Nephron (organoid): ENCODE data around the gene NR2C2.

ENCODE experiments used
- H3K27ac Mint-ChIP-seq, 3 experiments: 2 replicates each; pipeline ENCODE4 v1.8.0; 2020; ENCODE audit warnings: mixed read lengths in 3 of 3, mild to moderate bottlenecking in 2 of 3, moderate library complexity in 1 of 3
- H3K27me3 Mint-ChIP-seq: 2 replicates; pipeline ENCODE4 v1.8.0; 2021; ENCODE audit warnings: low read depth, mild to moderate bottlenecking, moderate library complexity, mixed read lengths
- H3K36me3 Mint-ChIP-seq: 2 replicates; pipeline ENCODE4 v1.8.0; 2020; ENCODE audit warnings: low read depth, mixed read lengths
- H3K4me1 Mint-ChIP-seq: 2 replicates; pipeline ENCODE4 v1.8.0; 2020; ENCODE audit warnings: mixed read lengths
- H3K4me3 Mint-ChIP-seq, 3 experiments: 2 replicates each; pipeline ENCODE4 v1.8.0; 2020; ENCODE audit warnings: mild to moderate bottlenecking in 3 of 3, mixed read lengths in 3 of 3, moderate library complexity in 2 of 3
- H3K9me3 Mint-ChIP-seq: 2 replicates; pipeline ENCODE4 v1.8.0; 2020; ENCODE audit warnings: mixed read lengths
- TF ChIP-seq, protein P1 (sequence below), 3 experiments: fragments of 200-600 bp; sonication (generic); IDR thresholded peaks; one replicate each; pipeline ENCODE4 v1.5.0; 2021; ENCODE audit warnings: antibody characterized with exemption in 3 of 3; ENCODE audit not compliant: unreplicated experiment in 3 of 3

Gene NR2C2

DNA sequence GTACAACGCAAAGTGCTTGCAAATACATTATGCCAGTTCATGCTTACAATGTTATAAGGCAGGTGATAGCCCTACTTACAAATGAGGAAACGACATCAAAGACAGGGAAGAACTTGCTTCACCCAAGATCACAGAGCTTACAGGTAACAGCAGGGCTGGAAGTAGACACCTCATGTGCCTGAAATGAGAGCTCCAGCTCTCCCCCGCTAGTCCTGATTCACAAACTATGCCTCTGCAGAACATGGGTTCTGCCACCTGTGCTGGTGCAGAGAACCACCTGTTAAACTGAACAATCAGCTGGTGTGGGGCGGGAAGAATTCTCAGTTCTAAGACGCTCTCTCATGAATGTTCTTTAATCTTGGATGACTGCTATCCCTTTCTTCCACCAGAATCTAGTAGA, 144.2 kb downstream of the NR2C2 start:
- no peak overlapping the region for H3K27ac Mint-ChIP-seq
- no peaks in the 10 kb centered on the region for H3K9me3 Mint-ChIP-seq
- H3K27me3 Mint-ChIP-seq: no peaks in the 10 kb centered on the region
- H3K36me3 Mint-ChIP-seq: peaks cover 48% of the 10 kb centered on the region
- TF ChIP-seq, protein P1, sequence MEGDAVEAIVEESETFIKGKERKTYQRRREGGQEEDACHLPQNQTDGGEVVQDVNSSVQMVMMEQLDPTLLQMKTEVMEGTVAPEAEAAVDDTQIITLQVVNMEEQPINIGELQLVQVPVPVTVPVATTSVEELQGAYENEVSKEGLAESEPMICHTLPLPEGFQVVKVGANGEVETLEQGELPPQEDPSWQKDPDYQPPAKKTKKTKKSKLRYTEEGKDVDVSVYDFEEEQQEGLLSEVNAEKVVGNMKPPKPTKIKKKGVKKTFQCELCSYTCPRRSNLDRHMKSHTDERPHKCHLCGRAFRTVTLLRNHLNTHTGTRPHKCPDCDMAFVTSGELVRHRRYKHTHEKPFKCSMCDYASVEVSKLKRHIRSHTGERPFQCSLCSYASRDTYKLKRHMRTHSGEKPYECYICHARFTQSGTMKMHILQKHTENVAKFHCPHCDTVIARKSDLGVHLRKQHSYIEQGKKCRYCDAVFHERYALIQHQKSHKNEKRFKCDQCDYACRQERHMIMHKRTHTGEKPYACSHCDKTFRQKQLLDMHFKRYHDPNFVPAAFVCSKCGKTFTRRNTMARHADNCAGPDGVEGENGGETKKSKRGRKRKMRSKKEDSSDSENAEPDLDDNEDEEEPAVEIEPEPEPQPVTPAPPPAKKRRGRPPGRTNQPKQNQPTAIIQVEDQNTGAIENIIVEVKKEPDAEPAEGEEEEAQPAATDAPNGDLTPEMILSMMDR (IDR thresholded peaks at IDR 0.05; ENCODE audit: unreplicated experiment in 3 of 3): no peak
- H3K4me1 Mint-ChIP-seq: peaks cover 8% of the 10 kb centered on the region
- no peak overlapping the region for H3K4me3 Mint-ChIP-seq

DNA sequence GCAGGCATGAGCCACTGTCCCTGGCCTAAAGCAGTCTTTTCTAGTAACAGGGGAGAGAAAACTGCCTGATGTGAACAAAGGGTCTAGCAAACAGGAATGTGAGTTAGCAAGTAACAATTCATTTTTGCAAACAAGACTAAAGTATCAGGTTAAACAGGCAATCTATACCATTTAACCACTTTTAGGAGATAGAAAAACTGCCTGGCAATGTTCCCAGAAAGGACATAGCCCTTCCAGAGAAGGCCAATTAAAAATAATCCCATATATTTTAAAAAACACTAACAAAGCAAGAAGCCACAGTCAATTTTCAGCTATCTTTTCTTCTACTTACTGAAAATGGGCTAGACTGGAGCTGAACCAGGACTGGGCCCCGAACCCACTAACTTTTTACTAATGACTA, 145.3 kb downstream of the NR2C2 start:
- Mint-ChIP-seq H3K4me1 (peaks cover 10% of the 10 kb centered on the region), H3K9me3 (no peaks in the 10 kb centered on the region), H3K4me3 (no peak overlapping the region), H3K27ac (peak overlapping the region; percentile 13 to 74 (median 69)), H3K36me3 (peaks cover 40% of the 10 kb centered on the region), H3K27me3 (no peaks in the 10 kb centered on the region)
- TF ChIP-seq, protein P1 (IDR thresholded peaks at IDR 0.05; ENCODE audit: unreplicated experiment in 3 of 3): no peak

DNA sequence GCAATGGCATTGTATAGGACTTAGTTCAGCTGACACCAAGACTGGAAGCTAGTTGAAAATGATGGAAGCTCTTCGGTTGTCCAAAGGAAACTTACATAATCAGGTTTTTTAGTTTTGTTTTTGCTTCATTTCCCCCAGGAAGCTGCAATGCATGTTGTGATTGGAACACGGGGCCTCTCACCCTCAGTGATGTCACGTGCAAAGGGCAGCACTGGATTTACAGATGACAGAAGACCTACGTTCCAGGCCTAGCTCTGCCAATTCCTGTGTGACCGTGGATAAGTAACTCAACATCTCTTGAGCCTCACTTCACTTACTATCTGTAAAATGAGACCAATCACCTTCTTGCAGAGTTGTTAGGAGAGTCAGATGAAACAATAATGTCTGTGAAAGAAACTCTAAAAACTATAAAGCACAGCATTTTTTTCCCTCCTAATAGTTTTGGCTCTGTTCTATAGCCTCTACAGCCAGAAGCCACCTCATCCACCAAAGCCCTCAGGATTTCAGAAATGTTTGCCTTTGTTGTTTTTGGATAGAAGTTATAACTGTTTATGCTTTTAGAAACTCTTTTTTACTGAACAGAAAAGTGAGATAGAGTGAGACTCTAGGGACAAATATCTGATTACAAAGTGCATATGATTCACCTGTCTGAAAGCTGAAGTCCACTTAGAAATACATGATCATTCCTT, 146.9 kb downstream of the NR2C2 start:
- peaks cover 23% of the 10 kb centered on the region for H3K4me1 Mint-ChIP-seq
- no peak overlapping the region for H3K27ac Mint-ChIP-seq
- H3K4me3 Mint-ChIP-seq: no peak overlapping the region
- peaks cover 40% of the 10 kb centered on the region for H3K36me3 Mint-ChIP-seq
- TF ChIP-seq, protein P1 (IDR thresholded peaks at IDR 0.05; ENCODE audit: unreplicated experiment in 3 of 3): no peak
- H3K27me3 Mint-ChIP-seq: no peaks in the 10 kb centered on the region
- no peaks in the 10 kb centered on the region for H3K9me3 Mint-ChIP-seq

DNA sequence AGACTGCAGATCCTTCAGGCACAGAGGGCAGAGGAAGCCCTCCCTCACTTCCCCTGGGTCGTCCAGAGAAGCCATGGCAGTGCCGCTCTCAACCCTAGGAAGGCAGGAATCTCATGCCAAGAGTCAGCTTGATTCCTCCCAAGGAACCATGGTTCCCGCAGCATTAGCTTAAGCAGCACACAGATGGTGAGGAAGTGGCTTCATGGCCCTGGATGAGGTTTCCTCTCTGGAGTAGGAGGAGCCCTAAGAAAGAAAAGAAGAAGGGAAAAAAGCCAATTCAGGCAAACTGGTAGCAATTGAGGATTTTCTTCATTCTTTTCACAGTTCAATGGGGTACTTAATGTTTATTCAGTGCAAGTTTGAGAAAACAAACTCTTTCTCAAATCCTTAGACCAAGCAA, 148.7 kb downstream of the NR2C2 start:
- H3K9me3 Mint-ChIP-seq: no peaks in the 10 kb centered on the region

DNA sequence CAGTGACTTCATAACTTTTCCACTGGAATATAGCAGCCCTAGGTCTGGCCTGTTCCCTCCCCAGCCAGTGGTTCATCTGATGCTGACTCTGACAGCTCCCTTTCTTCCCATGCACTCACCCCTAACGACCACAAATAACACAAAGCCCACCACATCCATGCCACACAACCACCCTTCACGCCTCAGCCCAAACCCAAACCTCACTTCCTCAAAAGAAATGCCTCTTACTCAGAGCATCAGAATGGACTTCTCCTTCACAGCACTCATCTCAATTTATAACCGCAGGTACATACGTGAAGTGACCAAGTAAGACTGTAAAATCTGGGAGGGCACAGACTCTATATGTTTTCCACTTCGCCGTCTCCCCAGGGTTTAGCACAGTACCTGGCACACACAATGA, 150.5 kb downstream of the NR2C2 start:
- peaks cover 21% of the 10 kb centered on the region for H3K4me1 Mint-ChIP-seq
- H3K27me3 Mint-ChIP-seq: no peaks in the 10 kb centered on the region
- TF ChIP-seq, protein P1 (IDR thresholded peaks at IDR 0.05; ENCODE audit: unreplicated experiment in 3 of 3): no peak
- no peaks in the 10 kb centered on the region for H3K9me3 Mint-ChIP-seq
- H3K4me3 Mint-ChIP-seq: peak overlapping the region; percentile 95 to 99 (median 99)
- peak overlapping the region; percentile 66 to 89 (median 88) for H3K27ac Mint-ChIP-seq
- peaks cover 25% of the 10 kb centered on the region for H3K36me3 Mint-ChIP-seq

More for the DNA sequence above, 148.7 kb downstream of the NR2C2 start:
- Mint-ChIP-seq H3K27ac (no peak overlapping the region), H3K36me3 (peaks cover 28% of the 10 kb centered on the region), H3K4me3 (peak overlapping the region; percentile 49 to 76 (median 75)), H3K4me1 (peaks cover 25% of the 10 kb centered on the region), H3K27me3 (no peaks in the 10 kb centered on the region)
- TF ChIP-seq, protein P1 (IDR thresholded peaks at IDR 0.05; ENCODE audit: unreplicated experiment in 3 of 3): no peak
